K562 (cell line): ENCODE measurements around the gene SCAMP1. TPM values are rescaled to one million over a fixed set of nuclear protein-coding genes. Genes with fewer than 3 reads are reported as not detected.

ENCODE experiments used
- ATAC-seq: fragments of 200-7000 bp; cut with Tn5 transposase; 3 replicates; pipeline ENCODE4 v1.9.1; 2020; ENCODE audit warnings: moderate library complexity
- BruUV-seq: library from RNA; stranded (reverse); fragments of 400-500 nt; replicated peaks from 2 replicates; lab custom pipeline; 2021; lab: Mats Ljungman, UMichigan
- CTCF ChIA-PET: fragments of 300-600 bp; formaldehyde crosslinking; extraction: SDS; loops from one replicate; lab custom pipeline; 2021; ENCODE audit warnings: low intra/inter-chr PET ratio; lab: Yijun Ruan, JAX
- POLR2A ChIA-PET: fragments of 300-600, 350-650 bp; sonication (Branson Sonifier 250); formaldehyde crosslinking; extraction: SDS; loops from one replicate; lab custom pipeline; 2021; ENCODE audit warnings: antibody characterized with exemption, inconsistent platforms; lab: Yijun Ruan, JAX
- DNase-seq, 4 experiments: peaks; one replicate each; pipeline versions ENCODE4 v3.0.0 to v3.0.0-alpha.2; 2011 to 2018; ENCODE audit warnings: low spot score in 3 of 4, mixed read lengths in 3 of 4; ENCODE audit errors: extremely low read depth in 1 of 4
- FAIRE-seq: peaks from 2 replicates; lab custom pipeline; 2011; peaks lifted over from hg19 to GRCh38; lab: Jason Lieb, UNC
- H2AFZ ChIP-seq: 2 replicates; pipeline ENCODE4 v1.6.0; 2011; ENCODE audit warnings: low read depth, low read length, control low read depth, inconsistent platforms
- H3K27ac ChIP-seq: fragments of 200-600 bp; 3 replicates; pipeline ENCODE4 v1.8.0; 2011; ENCODE audit warnings: low read depth, mild to moderate bottlenecking, control low read depth, inconsistent platforms, low read length, moderate library complexity, mixed read lengths; ENCODE audit errors: extremely low read depth
- H3K27me3 ChIP-seq, 2 experiments: fragments of 300-600 bp in 1 of 2; 2 replicates in 1 of 2; 3 replicates in 1 of 2; pipeline versions ENCODE4 v1.6.0 to v1.8.0; 2011; ENCODE audit warnings: inconsistent platforms in 2 of 2, low read length in 2 of 2, mild to moderate bottlenecking in 1 of 2, mixed read lengths in 1 of 2, moderate library complexity in 1 of 2; ENCODE audit not compliant: control insufficient read depth in 2 of 2, insufficient read depth in 2 of 2
- H3K36me3 ChIP-seq: fragments of 300-600 bp; 3 replicates; pipeline ENCODE4 v1.8.0; 2011; ENCODE audit warnings: mild to moderate bottlenecking, low read length, inconsistent platforms; ENCODE audit not compliant: control insufficient read depth, insufficient read depth
- H3K4me1 ChIP-seq, 2 experiments: fragments of 200-600 bp in 1 of 2; replicated peaks in 1 of 2; 2 replicates in 1 of 2; 3 replicates in 1 of 2; pipeline versions ENCODE4 v1.5.1 to v1.8.0; 2011; ENCODE audit warnings: inconsistent platforms in 2 of 2, low read length in 2 of 2, mild to moderate bottlenecking in 1 of 2, mixed read lengths in 1 of 2, moderate library complexity in 1 of 2; ENCODE audit not compliant: control insufficient read depth in 2 of 2, insufficient read depth in 2 of 2
- H3K4me2 ChIP-seq: 2 replicates; pipeline ENCODE4 v1.6.1; 2011; ENCODE audit warnings: low read length, control low read depth, inconsistent platforms, mixed read lengths; ENCODE audit not compliant: insufficient read depth
- H3K4me3 ChIP-seq: fragments of 200-600 bp; sonication (generic), shearing (Covaris generic); 2 replicates; pipeline ENCODE4 v1.5.1; 2016; ENCODE audit warnings: control low read depth, inconsistent platforms
- H3K79me2 ChIP-seq: fragments of 200-600 bp; 3 replicates; pipeline ENCODE4 v1.8.0; 2011; ENCODE audit warnings: low read length, inconsistent platforms; ENCODE audit not compliant: control insufficient read depth, insufficient read depth
- H3K9ac ChIP-seq, 2 experiments: 2 replicates each; pipeline versions ENCODE4 v1.6.0 to v1.6.1; 2011; ENCODE audit warnings: low read depth in 2 of 2, low read length in 2 of 2, control low read depth in 1 of 2, inconsistent platforms in 1 of 2, mild to moderate bottlenecking in 1 of 2, mixed read lengths in 1 of 2; ENCODE audit not compliant: insufficient read depth in 1 of 2
- H3K9me1 ChIP-seq: one replicate; pipeline ENCODE4 v1.6.0; 2011; ENCODE audit warnings: inconsistent platforms, mild to moderate bottlenecking, low read length, moderate library complexity; ENCODE audit not compliant: control insufficient read depth, insufficient read depth
- H3K9me3 ChIP-seq: replicated peaks from 2 replicates; pipeline ENCODE4 v1.5.1; 2011; ENCODE audit warnings: low read depth, low read length, inconsistent platforms; ENCODE audit not compliant: control insufficient read depth, insufficient read depth
- H4K20me1 ChIP-seq: replicated peaks from 2 replicates; pipeline ENCODE4 v1.6.1; 2011; ENCODE audit warnings: low read length, inconsistent platforms, mixed read lengths; ENCODE audit not compliant: control insufficient read depth, insufficient read depth
- ARHGAP35 ChIP-seq: fragments of 450-650 bp; IDR thresholded peaks from 2 replicates; pipeline ENCODE4 v1.6.1; 2018; ENCODE audit not compliant: partially characterized antibody
- BCL6 ChIP-seq: fragments of 250-450 bp; sonication (Bioruptor Pico); IDR thresholded peaks from 2 replicates; pipeline ENCODE4 v1.4.0; 2020
- CCNT2 ChIP-seq: IDR thresholded peaks from 2 replicates; pipeline ENCODE4 v1.6.1; 2011; ENCODE audit warnings: borderline replicate concordance, low read depth, mild to moderate bottlenecking, moderate library complexity, mixed read lengths, low read length; ENCODE audit not compliant: insufficient read length; ENCODE audit errors: extremely low read depth
- CTBP1 ChIP-seq: fragments of 450-650 bp; IDR thresholded peaks from 2 replicates; pipeline ENCODE4 v1.6.1; 2016; ENCODE audit warnings: borderline replicate concordance
- CUX1 ChIP-seq: fragments of 200-800 bp; sonication (Bioruptor generic); IDR thresholded peaks from 2 replicates; pipeline ENCODE4 v1.6.1; 2016; ENCODE audit warnings: missing genetic modification characterization, missing compliant biosample characterization
- ESRRB ChIP-seq: fragments of 250-450 bp; sonication (Bioruptor Pico); IDR thresholded peaks from 2 replicates; pipeline ENCODE4 v1.5.0; 2020; ENCODE audit warnings: mild to moderate bottlenecking, moderate library complexity, borderline replicate concordance
- HDGF ChIP-seq: fragments of 450-650 bp; IDR thresholded peaks from 2 replicates; pipeline ENCODE4 v1.6.1; 2016
- PML ChIP-seq: IDR thresholded peaks from 2 replicates; pipeline ENCODE4 v1.6.1; 2012; ENCODE audit warnings: low read length, inconsistent platforms
- SFPQ ChIP-seq: fragments of 200-400 bp; formaldehyde crosslinking; IDR thresholded peaks from 2 replicates; pipeline ENCODE4 v1.6.1; 2017; ENCODE audit warnings: mild to moderate bottlenecking, low read depth, low read length, moderate library complexity
- THRB ChIP-seq: fragments of 450-650 bp; formaldehyde crosslinking; conservative IDR thresholded peaks from 2 replicates; pipeline ENCODE4 v1.4.0; 2022; ENCODE audit warnings: mild to moderate bottlenecking, missing genetic modification characterization
- ZNF12 ChIP-seq: sonication (generic); formaldehyde crosslinking; IDR thresholded peaks from 2 replicates; pipeline ENCODE4 v1.4.0; 2020; ENCODE audit warnings: mild to moderate bottlenecking, missing genetic modification reagents
- ZNF740 ChIP-seq, 3 experiments: fragments of 200-800 bp in 1 of 3; sonication (Bioruptor generic) in 1 of 3; sonication (generic) in 1 of 3; formaldehyde crosslinking in 1 of 3; IDR thresholded peaks; 2 replicates each; pipeline versions ENCODE4 v1.6.1 to v1.8.0; 2016 to 2022; ENCODE audit warnings: mild to moderate bottlenecking in 2 of 3, missing compliant biosample characterization in 2 of 3, missing genetic modification characterization in 2 of 3, missing genetic modification reagents in 1 of 3
- WGBS: fragments of 100-300 bp; shearing (Covaris generic); methylation state at CpG from one replicate; pipeline ENCODE4 v1.1.6; 2016; ENCODE audit warnings: low coverage, mixed read lengths; ENCODE audit not compliant: insufficient coverage; ENCODE audit errors: missing lambda C conversion rate; 5-methylcytosine and 5-hydroxymethylcytosine counted together
- in situ Hi-C: fragments of 300-500 bp; cut with MboI; formaldehyde crosslinking; loops from 4 replicates; pipeline ENCODE4 v1.15.0; 2018; ENCODE audit warnings: inconsistent platforms, mixed read lengths
- intact Hi-C: fragments of 100-400 bp; cut with micrococcal nuclease; formaldehyde crosslinking; loops from 2 replicates; pipeline ENCODE4 v1.14.2; 2022
- polyA plus RNA-seq, 8 experiments: library from polyadenylated mRNA; depleted of rRNA in 4 of 8; stranded (reverse) in 5 of 8; unstranded in 3 of 8; fragments of >200 nt; fragmentation: Nextera tagmentation in 2 of 8; fragmentation: Illumina TruSeq in 1 of 8; extraction: Ambion mirVana in 2 of 8; extraction: Trizol in 1 of 8; gene quantifications; 2 replicates each; pipeline versions ENCODE4 v1.2.1 to v1.2.3, GENCODE V29; 2011 to 2014; ENCODE audit warnings: inconsistent platforms in 1 of 8, missing spikeins in 1 of 8
- total RNA-seq, 7 experiments: library from RNA; depleted of rRNA in 6 of 7; stranded (reverse); fragments of >200 nt in 6 of 7; fragmentation: Illumina TruSeq in 2 of 7; extraction: Trizol in 2 of 7; gene quantifications; 2 replicates each; pipeline versions ENCODE4 v1.2.1 to v1.2.3, GENCODE V29; 2011 to 2021; ENCODE audit warnings: low replicate concordance in 1 of 7

Gene SCAMP1
- total and polyA plus RNA-seq, 9 of the 15 experiments (the other 6 are each of a cell fraction or from before 2014, with no cell fraction given) = 5.4 to 23.9 (median 13.8) TPM

- no peak; the same call in 2 of the 3 replicates for ATAC-seq
- no TSS peak for BruUV-seq
- POLR2A ChIA-PET = interaction anchor here (0.8 kb wide), 1 partner anchor 793 kb away, joined by 3 read pairs; no protein-coding TSS in a partner anchor
- no peak for TF ChIP-seq CCNT2
- no peak for TF ChIP-seq BCL6 (CRISPR knock-in tag)
- TF ChIP-seq ZNF12 (CRISPR knock-in tag) = no peak
- no peak for TF ChIP-seq HDGF
- no peak for TF ChIP-seq ESRRB (CRISPR knock-in tag)
- TF ChIP-seq CTBP1 = no peak
- no peak for TF ChIP-seq PML
- TF ChIP-seq ZNF740 (CRISPR knock-in tag; IDR thresholded peaks at IDR 0.05) = no peak
- no peak for TF ChIP-seq ZNF740 (tag; IDR thresholded peaks at IDR 0.05)
- no peak for TF ChIP-seq THRB (CRISPR knock-in tag)
- TF ChIP-seq SFPQ = no peak
- TF ChIP-seq ARHGAP35 = no peak
- TF ChIP-seq CUX1 = no peak
Measured at GRCh38 chr5:78354066-78354670, 6.2 kb upstream of the SCAMP1 start.

More at GRCh38 chr5:78354066-78354670, 6.2 kb upstream of the SCAMP1 start:
- no peak overlapping the region for H3K27ac ChIP-seq
- no peak overlapping the region for H2AFZ ChIP-seq
- CTCF ChIA-PET = no interaction called here
- no peak overlapping the region for H3K4me2 ChIP-seq
- H3K4me3 ChIP-seq = no peak overlapping the region
- in situ Hi-C loops (no loop called here), intact Hi-C loops (no loop called here)
- no peaks in the 10 kb centered on the region for H3K27me3 ChIP-seq
- no peak for DNase-seq
- peaks cover 17% of the 10 kb centered on the region; the same call in 2 of the 3 replicates for H3K36me3 ChIP-seq
- H4K20me1 ChIP-seq = no peaks in the 10 kb centered on the region
- H3K9me3 ChIP-seq = no peaks in the 10 kb centered on the region
- peaks cover 9% of the 10 kb centered on the region for H3K79me2 ChIP-seq
- no peak for FAIRE-seq
- peaks cover 0 to 10% of the 10 kb centered on the region in 2 experiments; a peak in 2 of 5 replicates for H3K4me1 ChIP-seq
- no peak overlapping the region for H3K9ac ChIP-seq
- 44% methylated on average over 4 of the region's 4 CpGs for WGBS
- H3K9me1 ChIP-seq = no peaks in the 10 kb centered on the region
